LNCaP clone FGC (cell line): ENCODE data around the gene MRAS.

Experiments used
- DNase-seq: peaks from one replicate; pipeline ENCODE4 v3.0.0-alpha.2; 2011; ENCODE audit warnings: low read depth
- H3K4me3 ChIP-seq: 2 replicates; pipeline ENCODE4 v1.5.1; 2011; ENCODE audit warnings: mild to moderate bottlenecking, low read depth, low read length, control low read depth
- CTCF ChIP-seq: IDR thresholded peaks from 2 replicates; pipeline ENCODE4 v1.5.1; 2012; ENCODE audit warnings: mild to moderate bottlenecking; ENCODE audit not compliant: control insufficient read depth, insufficient read depth; ENCODE audit errors: extremely low read depth

Gene MRAS

DNA sequence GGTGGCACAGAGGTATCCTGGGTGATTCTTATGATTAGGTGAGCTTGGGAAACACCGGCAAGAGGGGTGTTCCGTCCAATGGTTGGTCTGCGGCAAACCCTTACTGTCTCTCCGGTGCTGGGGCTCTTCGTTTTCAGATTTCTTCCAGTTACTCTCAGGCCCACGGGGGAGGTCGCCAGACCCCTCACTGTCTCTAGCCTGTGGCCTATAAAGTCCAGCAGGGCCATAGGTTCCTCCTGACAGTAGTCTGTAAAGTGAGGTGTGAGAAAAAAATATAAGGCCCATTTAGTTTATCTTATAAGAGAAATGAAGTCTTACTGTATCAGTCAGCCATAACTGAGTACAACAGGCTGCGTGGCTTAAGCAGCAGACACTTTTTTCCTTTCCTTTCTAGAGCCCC lies 87.5 kb downstream of the MRAS start:
- DNase-seq, result no peak
- no peak for TF ChIP-seq CTCF
- no peak overlapping the region for H3K4me3 ChIP-seq

GRCh38 chr3:138437281-138437680 lies 88.9 kb downstream of the MRAS start:
- no peak overlapping the region for H3K4me3 ChIP-seq
- no peak for TF ChIP-seq CTCF
- DNase-seq, result no peak

DNA sequence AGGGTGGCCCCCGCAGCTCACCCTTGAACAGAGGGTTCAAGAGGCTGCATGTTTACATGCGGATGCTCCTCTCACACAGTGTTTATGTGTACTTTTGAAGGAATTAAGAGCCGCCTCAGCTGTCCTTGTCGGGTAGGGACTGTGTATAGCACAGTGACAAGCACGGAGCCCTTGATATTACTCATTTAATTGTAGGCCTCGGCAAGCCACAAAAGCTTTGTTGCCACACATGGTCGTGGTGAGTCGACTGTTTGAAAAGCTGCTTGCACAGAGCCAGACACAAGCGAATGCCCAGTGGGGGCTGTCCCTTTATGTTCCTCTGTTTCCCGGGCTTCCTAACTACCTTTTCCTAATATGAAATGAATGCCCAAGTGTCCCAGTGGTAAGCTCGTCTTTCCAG lies 90.5 kb downstream of the MRAS start:
- no peak for TF ChIP-seq CTCF
- no peak overlapping the region for H3K4me3 ChIP-seq
- DNase-seq, result no peak

DNA sequence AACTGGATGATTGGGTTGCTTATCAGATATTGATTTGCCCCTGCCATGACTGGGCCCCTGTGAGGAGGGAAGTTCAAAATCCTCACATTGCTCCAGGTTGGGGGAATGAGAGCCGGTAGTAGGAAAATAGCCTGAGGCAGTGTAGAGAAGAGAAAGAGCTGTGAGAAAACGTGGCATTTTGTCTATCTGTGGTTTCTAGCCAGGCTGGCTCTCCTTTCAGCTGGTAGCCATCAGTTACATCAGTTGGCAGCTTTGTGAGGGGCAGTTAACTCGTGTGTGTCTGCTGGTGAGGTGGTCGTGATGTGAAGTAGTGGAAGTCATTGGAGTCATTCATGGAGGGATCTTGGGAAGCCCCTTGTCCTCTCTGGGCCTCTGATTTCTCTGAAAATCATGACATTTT lies 91.3 kb downstream of the MRAS start:
- no peak for TF ChIP-seq CTCF

GRCh38 chr3:138440121-138440521 lies 91.7 kb downstream of the MRAS start:
- DNase-seq, result no peak
- no peak overlapping the region for H3K4me3 ChIP-seq
- TF ChIP-seq CTCF, result no peak

More for the DNA sequence above, 91.3 kb downstream of the MRAS start:
- H3K4me3 ChIP-seq, result no peak overlapping the region
- DNase-seq, result no peak

DNA sequence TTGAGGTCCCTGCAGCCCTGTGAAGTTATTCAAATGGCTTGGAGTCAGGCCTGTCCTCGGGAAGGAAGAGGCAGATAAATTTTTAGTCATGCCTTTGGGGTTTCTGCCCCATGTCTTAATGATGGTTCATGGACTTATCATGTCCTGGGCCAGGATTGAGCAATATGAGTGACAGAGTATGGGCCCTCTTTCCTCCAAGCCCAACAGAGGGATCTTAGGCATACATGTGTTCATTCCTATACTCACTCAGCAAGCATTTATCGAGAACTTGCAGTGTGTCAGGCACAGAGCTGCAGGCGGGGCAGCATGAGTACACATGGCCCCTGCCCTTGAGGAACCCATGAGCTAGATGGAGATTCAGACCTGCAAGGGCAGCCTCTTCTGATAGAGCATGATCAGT lies 92.2 kb downstream of the MRAS start:
- DNase-seq, result no peak
- TF ChIP-seq CTCF, result no peak
- no peak overlapping the region for H3K4me3 ChIP-seq

DNA sequence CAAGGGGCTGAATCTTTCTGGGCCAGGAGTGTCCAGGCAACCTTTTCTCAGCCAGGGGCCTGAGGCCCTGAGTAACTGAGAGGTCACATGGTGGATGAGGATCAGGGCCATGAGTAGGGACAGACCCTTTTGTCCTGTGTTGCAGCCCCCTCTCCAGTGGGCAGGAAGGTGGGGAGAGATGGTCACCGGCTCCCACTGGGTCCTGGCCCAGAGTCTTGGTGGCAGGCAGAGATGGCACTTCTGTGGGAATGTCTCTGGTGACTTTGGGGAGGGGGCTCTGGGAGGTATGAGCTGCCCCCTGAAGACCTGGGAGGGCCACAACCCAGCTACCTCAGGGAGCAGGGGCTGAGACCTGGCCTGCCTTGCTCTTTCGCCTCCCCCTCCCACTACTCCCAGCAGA lies 92.9 kb downstream of the MRAS start:
- no peak for TF ChIP-seq CTCF
- H3K4me3 ChIP-seq, result no peak overlapping the region
- no peak for DNase-seq
